MM.1S (cell line): ENCODE measurements around the gene ABCA1.

Experiments
- EZH2 ChIP-seq: fragments of 300-600 bp; sonication (generic); optimal IDR thresholded peaks from 2 replicates; pipeline ENCODE3; 2017; ENCODE audit warnings: low read depth, mild to moderate bottlenecking, antibody characterized with exemption, low read length, mixed read lengths
- EZH2phosphoT487 ChIP-seq: fragments of 300-600 bp; sonication (generic); IDR thresholded peaks from 2 replicates; pipeline ENCODE4 v1.6.1; 2018; ENCODE audit warnings: antibody characterized with exemption, low read length
- TF ChIP-seq, protein P1 (sequence below): fragments of 300-600 bp; sonication (generic); IDR thresholded peaks from 2 replicates; pipeline ENCODE4 v1.5.1; 2016; ENCODE audit warnings: antibody characterized with exemption, low read length, mixed read lengths

DNA sequence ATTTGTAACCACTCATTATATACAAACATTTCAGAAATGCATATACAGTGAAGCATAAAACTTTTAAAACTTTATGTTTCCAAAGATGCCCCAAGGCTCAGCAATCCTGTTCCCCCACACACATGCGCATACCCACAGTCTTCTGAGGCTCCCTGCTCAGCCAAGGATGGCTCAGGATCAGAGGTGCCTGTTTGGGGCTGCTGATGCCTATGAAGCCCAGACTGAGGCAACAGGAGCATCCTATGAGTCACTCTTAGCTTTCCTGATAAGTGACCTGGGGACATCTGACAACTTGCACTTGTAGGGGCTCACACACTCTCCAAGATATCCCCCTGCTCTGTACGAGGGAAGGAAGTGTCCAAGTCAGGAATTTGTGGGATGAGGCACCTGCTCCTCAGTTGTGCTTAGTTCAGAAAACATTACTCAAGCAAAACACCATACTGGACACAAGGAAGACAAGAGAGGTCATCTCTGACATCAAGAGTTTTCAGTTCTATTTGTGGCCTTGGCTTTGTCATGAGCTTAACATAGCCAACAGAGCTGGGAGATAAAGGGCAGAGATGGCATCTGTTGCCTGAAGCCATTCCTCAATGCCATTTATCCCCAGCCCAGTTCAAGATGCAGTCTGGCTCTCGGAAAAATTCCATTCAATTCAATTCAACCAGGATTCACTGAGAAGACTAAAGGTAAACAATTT, 101.7 kb downstream of the ABCA1 start:
- TF ChIP-seq, protein P1, sequence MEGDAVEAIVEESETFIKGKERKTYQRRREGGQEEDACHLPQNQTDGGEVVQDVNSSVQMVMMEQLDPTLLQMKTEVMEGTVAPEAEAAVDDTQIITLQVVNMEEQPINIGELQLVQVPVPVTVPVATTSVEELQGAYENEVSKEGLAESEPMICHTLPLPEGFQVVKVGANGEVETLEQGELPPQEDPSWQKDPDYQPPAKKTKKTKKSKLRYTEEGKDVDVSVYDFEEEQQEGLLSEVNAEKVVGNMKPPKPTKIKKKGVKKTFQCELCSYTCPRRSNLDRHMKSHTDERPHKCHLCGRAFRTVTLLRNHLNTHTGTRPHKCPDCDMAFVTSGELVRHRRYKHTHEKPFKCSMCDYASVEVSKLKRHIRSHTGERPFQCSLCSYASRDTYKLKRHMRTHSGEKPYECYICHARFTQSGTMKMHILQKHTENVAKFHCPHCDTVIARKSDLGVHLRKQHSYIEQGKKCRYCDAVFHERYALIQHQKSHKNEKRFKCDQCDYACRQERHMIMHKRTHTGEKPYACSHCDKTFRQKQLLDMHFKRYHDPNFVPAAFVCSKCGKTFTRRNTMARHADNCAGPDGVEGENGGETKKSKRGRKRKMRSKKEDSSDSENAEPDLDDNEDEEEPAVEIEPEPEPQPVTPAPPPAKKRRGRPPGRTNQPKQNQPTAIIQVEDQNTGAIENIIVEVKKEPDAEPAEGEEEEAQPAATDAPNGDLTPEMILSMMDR: no peak
- TF ChIP-seq EZH2: no peak
- TF ChIP-seq EZH2phosphoT487: no peak
